Left ventricle myocardium inferior (tissue), 1 donor: ENCODE data around the gene FAM163B. TPM values are rescaled to one million over a fixed set of nuclear protein-coding genes. Genes with fewer than 3 reads are reported as not detected.

ENCODE experiments used
- DNase-seq: peaks from one replicate; pipeline ENCODE4 v3.0.0-alpha.2; 2020
- H3K27ac ChIP-seq: fragments of 200-600 bp; replicated peaks from 2 replicates; pipeline ENCODE4 v1.8.0; 2021
- H3K27me3 ChIP-seq: fragments of 200-600 bp; 2 replicates; pipeline ENCODE4 v1.8.0; 2021; ENCODE audit warnings: low read depth
- H3K36me3 ChIP-seq: fragments of 200-600 bp; 2 replicates; pipeline ENCODE4 v1.8.0; 2021
- H3K4me1 ChIP-seq: fragments of 200-600 bp; 2 replicates; pipeline ENCODE4 v1.8.0; 2021
- H3K4me3 ChIP-seq: fragments of 200-600 bp; 2 replicates; pipeline ENCODE4 v1.8.0; 2021; ENCODE audit warnings: mild to moderate bottlenecking, moderate library complexity
- H3K9me3 ChIP-seq: fragments of 200-600 bp; replicated peaks from 2 replicates; pipeline ENCODE4 v1.8.0; 2021
- intact Hi-C: fragments of 100-400 bp; cut with micrococcal nuclease; formaldehyde crosslinking; loops from one replicate; pipeline ENCODE4 v1.11.0; 2022
- total RNA-seq: library from RNA; stranded (reverse); fragmentation: NEBNext Ultra II Directional; extraction: Animal tissue kit (Norgen Biotek cat#: 25700); gene quantifications from one replicate; pipeline ENCODE4 v1.2.1, GENCODE V29; 2021
- TF ChIP-seq, protein P1 (sequence below): fragments of 200-600 bp; IDR thresholded peaks from 2 replicates; pipeline ENCODE4 v1.8.0; 2021; ENCODE audit warnings: antibody characterized with exemption, mild to moderate bottlenecking, borderline replicate concordance
- donor health status: DM: no; HTN: yes; CAD: no; lungs with severe emphysema.

Gene FAM163B
- total RNA-seq, 1 donor from 2014 or later: not detected

DNA sequence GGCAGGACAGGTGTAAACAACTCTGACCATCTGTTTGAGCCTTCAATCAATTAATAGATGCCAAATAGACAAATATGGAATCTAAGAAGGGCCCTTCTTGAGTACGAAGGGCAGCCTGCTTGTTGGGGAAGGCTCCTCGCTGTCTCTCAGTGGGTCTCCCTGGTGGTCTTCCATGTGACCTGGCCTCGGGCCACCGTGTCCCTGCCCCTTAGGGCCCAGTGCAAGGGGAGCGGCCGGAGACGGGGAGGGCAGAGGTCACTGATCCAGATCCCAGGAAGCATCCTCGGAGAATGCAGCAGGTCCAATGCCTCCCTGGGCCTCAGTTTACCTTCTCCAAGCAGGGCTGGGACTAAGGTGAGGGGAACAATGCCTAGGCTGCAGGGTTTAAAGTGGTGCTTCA lies 29.5 kb upstream of the FAM163B start:
- Histone ChIP-seq H3K36me3 (no peaks in the 10 kb centered on the region), H3K27me3 (peaks cover 82% of the 10 kb centered on the region), H3K4me1 (no peaks in the 10 kb centered on the region), H3K27ac (no peak overlapping the region), H3K4me3 (no peak overlapping the region), H3K9me3 (no peaks in the 10 kb centered on the region)
- TF ChIP-seq, protein P1, sequence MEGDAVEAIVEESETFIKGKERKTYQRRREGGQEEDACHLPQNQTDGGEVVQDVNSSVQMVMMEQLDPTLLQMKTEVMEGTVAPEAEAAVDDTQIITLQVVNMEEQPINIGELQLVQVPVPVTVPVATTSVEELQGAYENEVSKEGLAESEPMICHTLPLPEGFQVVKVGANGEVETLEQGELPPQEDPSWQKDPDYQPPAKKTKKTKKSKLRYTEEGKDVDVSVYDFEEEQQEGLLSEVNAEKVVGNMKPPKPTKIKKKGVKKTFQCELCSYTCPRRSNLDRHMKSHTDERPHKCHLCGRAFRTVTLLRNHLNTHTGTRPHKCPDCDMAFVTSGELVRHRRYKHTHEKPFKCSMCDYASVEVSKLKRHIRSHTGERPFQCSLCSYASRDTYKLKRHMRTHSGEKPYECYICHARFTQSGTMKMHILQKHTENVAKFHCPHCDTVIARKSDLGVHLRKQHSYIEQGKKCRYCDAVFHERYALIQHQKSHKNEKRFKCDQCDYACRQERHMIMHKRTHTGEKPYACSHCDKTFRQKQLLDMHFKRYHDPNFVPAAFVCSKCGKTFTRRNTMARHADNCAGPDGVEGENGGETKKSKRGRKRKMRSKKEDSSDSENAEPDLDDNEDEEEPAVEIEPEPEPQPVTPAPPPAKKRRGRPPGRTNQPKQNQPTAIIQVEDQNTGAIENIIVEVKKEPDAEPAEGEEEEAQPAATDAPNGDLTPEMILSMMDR: no peak
- no peak for DNase-seq
- intact Hi-C loops: no loop called here

DNA sequence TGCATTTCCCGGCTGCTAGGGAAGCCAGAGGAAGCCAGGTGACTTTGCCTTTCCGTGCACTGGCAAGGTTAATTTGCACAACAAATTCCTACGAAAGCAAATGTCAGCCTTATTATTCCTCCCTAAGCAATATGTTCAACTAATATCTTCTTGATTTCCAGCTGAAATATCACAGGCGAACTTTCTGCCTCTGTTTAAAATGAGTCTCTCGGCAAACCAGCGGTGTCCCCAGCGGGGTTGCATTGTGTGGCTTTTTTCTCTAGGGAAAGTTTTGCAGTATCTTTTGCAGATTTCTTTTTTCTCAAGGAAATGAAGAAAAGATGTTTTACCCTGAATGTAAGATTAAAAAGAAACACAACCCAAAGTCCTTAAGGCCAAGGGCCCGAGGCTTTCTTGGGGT lies 28.9 kb upstream of the FAM163B start:
- intact Hi-C loops: no loop called here
- TF ChIP-seq, protein P1: no peak
- Histone ChIP-seq H3K4me1 (no peaks in the 10 kb centered on the region), H3K27me3 (peaks cover 83% of the 10 kb centered on the region), H3K4me3 (no peak overlapping the region), H3K36me3 (no peaks in the 10 kb centered on the region), H3K27ac (no peak overlapping the region), H3K9me3 (no peaks in the 10 kb centered on the region)
- no peak for DNase-seq

DNA sequence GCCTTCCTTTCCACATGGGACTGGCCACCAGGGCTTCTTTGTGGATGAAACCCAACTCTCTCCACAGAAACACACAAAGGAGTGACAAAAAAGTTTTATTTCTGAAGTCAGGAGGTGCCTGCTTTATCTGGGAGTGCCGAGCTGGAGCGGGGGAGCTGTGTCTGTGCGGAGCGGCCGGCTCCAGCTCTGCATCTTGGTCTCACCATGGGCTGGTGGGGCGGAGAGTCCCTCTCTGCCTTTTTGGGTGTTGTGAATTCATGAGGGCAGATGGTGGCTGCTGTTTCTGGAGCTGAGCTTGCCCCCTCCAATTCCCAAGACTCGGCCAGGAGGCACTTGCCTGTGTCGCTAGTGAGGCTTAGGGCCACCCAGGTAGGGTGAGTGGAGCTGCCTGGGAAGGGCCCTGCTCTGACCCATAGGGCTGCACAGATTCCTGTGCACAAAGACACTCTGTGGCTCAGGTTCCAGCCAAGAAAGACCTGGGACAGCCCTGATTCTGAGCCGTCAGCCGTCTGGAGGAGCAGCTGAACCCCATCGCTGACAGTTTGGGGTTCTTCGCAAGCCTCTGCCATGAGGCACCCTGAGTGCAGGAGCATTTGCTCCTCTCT lies 28.4 kb upstream of the FAM163B start:
- intact Hi-C loops: no loop called here
- Histone ChIP-seq H3K4me1 (no peaks in the 10 kb centered on the region), H3K27ac (no peak overlapping the region), H3K36me3 (no peaks in the 10 kb centered on the region), H3K4me3 (no peak overlapping the region), H3K27me3 (peaks cover 82% of the 10 kb centered on the region), H3K9me3 (no peaks in the 10 kb centered on the region)
- DNase-seq: no peak
- TF ChIP-seq, protein P1: no peak

DNA sequence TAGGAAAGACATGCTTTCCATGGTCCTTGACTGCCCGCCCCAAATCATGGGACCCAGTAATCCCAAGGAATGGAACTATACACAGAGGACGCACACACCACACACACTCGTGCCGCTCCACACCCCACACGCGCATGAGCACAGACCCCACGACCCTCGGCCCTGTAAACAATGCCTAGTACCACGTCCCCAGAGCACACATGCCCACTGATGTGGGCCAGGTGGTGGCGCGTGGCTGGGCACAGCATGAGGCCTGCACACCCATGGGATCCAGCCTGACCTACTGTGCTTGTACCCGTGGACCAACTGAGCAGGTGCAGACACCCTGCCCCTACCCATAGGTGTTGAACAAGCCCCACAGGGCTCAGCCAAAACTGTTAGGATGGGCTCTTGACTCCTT lies 27.7 kb upstream of the FAM163B start:
- Histone ChIP-seq H3K27me3 (peaks cover 80% of the 10 kb centered on the region), H3K9me3 (no peaks in the 10 kb centered on the region), H3K4me3 (no peak overlapping the region), H3K4me1 (no peaks in the 10 kb centered on the region), H3K27ac (no peak overlapping the region), H3K36me3 (no peaks in the 10 kb centered on the region)
- intact Hi-C loops: no loop called here
- DNase-seq: no peak
- TF ChIP-seq, protein P1: no peak

DNA sequence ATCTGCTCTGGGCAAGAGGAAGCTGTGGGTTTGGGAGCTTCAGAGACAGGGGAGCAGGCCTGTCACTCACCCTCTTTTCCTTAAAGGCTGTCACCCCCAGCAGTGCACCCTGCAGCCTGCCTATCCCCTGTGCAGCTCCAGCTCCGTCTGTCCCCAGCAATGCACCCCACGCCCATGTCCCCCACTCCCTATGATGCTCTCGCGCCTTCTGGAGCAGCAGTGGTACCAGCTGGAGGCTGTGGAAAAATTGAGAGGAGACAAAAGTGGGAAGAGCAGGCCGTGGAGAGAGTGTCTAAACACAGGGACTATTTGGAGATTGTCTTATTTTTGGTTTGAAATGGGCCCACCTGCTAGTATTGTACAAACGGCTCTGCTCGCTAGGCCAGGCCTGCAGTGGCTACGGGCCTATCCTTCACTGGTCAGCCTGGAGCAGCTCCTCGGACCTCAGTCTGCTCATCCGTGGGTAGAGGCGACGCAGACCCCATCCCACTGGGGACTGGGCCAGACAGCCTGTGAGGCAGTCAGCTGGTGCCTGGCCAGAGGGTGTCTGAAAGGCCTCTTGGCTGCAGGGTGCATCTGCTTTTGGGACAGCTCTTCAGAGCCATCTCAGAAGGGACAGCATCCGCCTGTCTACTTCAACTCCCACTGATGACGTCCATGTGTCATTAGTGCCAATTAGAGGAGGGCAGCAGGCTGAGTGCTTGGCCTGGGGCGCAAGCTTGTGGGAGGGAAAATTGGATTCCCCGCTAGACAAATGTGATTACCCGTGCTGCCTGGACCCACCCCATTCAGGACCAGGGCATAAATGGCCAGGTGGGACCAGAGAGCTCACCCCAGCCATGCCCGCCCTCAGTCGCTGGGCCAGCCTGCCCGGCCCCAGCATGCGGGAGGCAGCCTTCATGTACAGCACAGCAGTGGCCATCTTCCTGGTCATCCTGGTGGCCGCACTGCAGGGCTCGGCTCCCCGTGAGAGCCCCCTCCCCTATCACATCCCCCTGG lies 26.6 kb upstream of the FAM163B start, which contains the start of gene DBH:
Gene DBH (plus strand): TSS at position 831 of the 999 bp plus-strand sequence. CDS start 9 bp downstream, at position 840.
- Histone ChIP-seq H3K27ac (no peak within 1 kb of the TSS), H3K27me3 (peaks cover 90% of the 10 kb centered on the region), H3K36me3 (no peaks in the 10 kb centered on the region), H3K4me3 (no peak within 1 kb of the TSS), H3K4me1 (no peaks in the 10 kb centered on the region), H3K9me3 (no peaks in the 10 kb centered on the region)
- TF ChIP-seq, protein P1: no peak
- intact Hi-C loops: no loop called here
- DNase-seq: no peak
